HepG2 (cell line): ENCODE results near the gene CACNG4. TPM values are rescaled to one million over a fixed set of nuclear protein-coding genes. Genes with fewer than 3 reads are reported as not detected.
A peak's percentile ranks its signal among the peaks of the same experiment; 100 is the strongest.

ENCODE experiments used
- CBFB ChIP-seq: sonication (generic); formaldehyde crosslinking; IDR thresholded peaks from 2 replicates; pipeline ENCODE4 v1.4.0; 2020; ENCODE audit warnings: missing genetic modification reagents
- CEBPG ChIP-seq: IDR thresholded peaks from 2 replicates; pipeline ENCODE4 v1.6.1; 2016
- ELF1 ChIP-seq: sonication (generic); formaldehyde crosslinking; IDR thresholded peaks from 2 replicates; pipeline ENCODE4 v1.4.0; 2020; ENCODE audit warnings: missing genetic modification reagents
- FOSL1 ChIP-seq: sonication (generic); formaldehyde crosslinking; IDR thresholded peaks from 2 replicates; pipeline ENCODE4 v1.9.0; 2021; ENCODE audit warnings: missing genetic modification reagents, borderline replicate concordance
- KLF13 ChIP-seq: sonication (generic); formaldehyde crosslinking; IDR thresholded peaks from 2 replicates; pipeline ENCODE4 v1.4.0; 2020; ENCODE audit warnings: mild to moderate bottlenecking, missing genetic modification reagents
- NFIC ChIP-seq: IDR thresholded peaks from 2 replicates; pipeline ENCODE4 v1.6.1; 2012; ENCODE audit warnings: mild to moderate bottlenecking, low read length, inconsistent platforms
- PRPF4 ChIP-seq: fragments of 200-400 bp; formaldehyde crosslinking; IDR thresholded peaks from 2 replicates; pipeline ENCODE4 v1.6.1; 2016; ENCODE audit warnings: low read length, low read depth; ENCODE audit not compliant: poor library complexity, severe bottlenecking
- RFXAP ChIP-seq: sonication (generic); formaldehyde crosslinking; IDR thresholded peaks from 2 replicates; pipeline ENCODE4 v1.4.0; 2020; ENCODE audit warnings: missing genetic modification reagents, borderline replicate concordance
- SIX4 ChIP-seq: sonication (generic); formaldehyde crosslinking; IDR thresholded peaks from 2 replicates; pipeline ENCODE4 v1.4.0; 2020; ENCODE audit warnings: missing genetic modification reagents
- XRCC5 ChIP-seq: fragments of 200-400 bp; formaldehyde crosslinking; optimal IDR thresholded peaks from 2 replicates; pipeline ENCODE3; 2017; ENCODE audit warnings: mild to moderate bottlenecking, low read length
- ZNF225 ChIP-seq: sonication (generic); formaldehyde crosslinking; IDR thresholded peaks from 2 replicates; pipeline ENCODE4 v1.4.0; 2020; ENCODE audit warnings: mild to moderate bottlenecking, missing genetic modification reagents
- ZNF24 ChIP-seq: fragments of 450-650 bp; IDR thresholded peaks from 2 replicates; pipeline ENCODE4 v1.6.1; 2017; ENCODE audit warnings: antibody characterized with exemption, mild to moderate bottlenecking
- ZNF264 ChIP-seq: sonication (generic); formaldehyde crosslinking; IDR thresholded peaks from 2 replicates; pipeline ENCODE4 v1.4.0; 2020; ENCODE audit warnings: missing genetic modification reagents
- ZNF644 ChIP-seq: IDR thresholded peaks from 2 replicates; pipeline ENCODE4 v1.6.1; 2016; ENCODE audit warnings: low read depth
- ZSCAN22 ChIP-seq: sonication (generic); formaldehyde crosslinking; IDR thresholded peaks from 2 replicates; pipeline ENCODE4 v1.4.0; 2020; ENCODE audit warnings: mild to moderate bottlenecking, missing genetic modification reagents
- polyA plus RNA-seq, 8 experiments: library from polyadenylated mRNA; depleted of rRNA in 3 of 8; stranded (reverse) in 7 of 8; unstranded in 1 of 8; fragments of >200 nt; fragmentation: Illumina TruSeq in 4 of 8; extraction: Trizol in 4 of 8; gene quantifications; 2 replicates each; pipeline versions ENCODE4 v1.2.1 to v1.2.3, GENCODE V29; 2011 to 2016; ENCODE audit warnings: low read depth in 4 of 8, missing spikeins in 1 of 8, mixed read lengths in 1 of 8; ENCODE audit not compliant: insufficient read depth in 1 of 8
- total RNA-seq, 5 experiments: library from RNA; depleted of rRNA; stranded (reverse); fragments of >200 nt; fragmentation: Illumina TruSeq; extraction: Trizol; gene quantifications; 2 replicates each; pipeline ENCODE4 v1.2.3, GENCODE V29; 2016; ENCODE audit warnings: low read depth in 1 of 5
- TF ChIP-seq, protein P1 (sequence below): sonication (generic); formaldehyde crosslinking; IDR thresholded peaks from 2 replicates; pipeline ENCODE4 v1.5.0; 2020; ENCODE audit warnings: missing genetic modification reagents, mild to moderate bottlenecking, borderline replicate concordance
- TF ChIP-seq, protein P2 (sequence below): sonication (generic); formaldehyde crosslinking; IDR thresholded peaks from 2 replicates; pipeline ENCODE4 v1.8.1; 2023; ENCODE audit warnings: mild to moderate bottlenecking, moderate library complexity, missing genetic modification reagents
- TF ChIP-seq, protein P3 (sequence below): IDR thresholded peaks from 2 replicates; pipeline ENCODE4 v1.6.1; 2018; ENCODE audit warnings: missing genetic modification reagents
- TF ChIP-seq, protein P4 (sequence below): fragments of 450-650 bp; IDR thresholded peaks from 2 replicates; pipeline ENCODE4 v1.6.1; 2017; ENCODE audit warnings: mild to moderate bottlenecking
- TF ChIP-seq, protein P5 (sequence below): sonication (generic); formaldehyde crosslinking; IDR thresholded peaks from 2 replicates; pipeline ENCODE4 v1.4.0; 2020; ENCODE audit warnings: missing genetic modification reagents
- TF ChIP-seq, protein P6 (sequence below): sonication (generic); formaldehyde crosslinking; IDR thresholded peaks from 2 replicates; pipeline ENCODE4 v1.5.0; 2020; ENCODE audit warnings: missing genetic modification reagents

Gene CACNG4
- total and polyA plus RNA-seq, 2 of the 13 experiments (the other 11 are each of a cell fraction or from before 2014, with no cell fraction given), result 0.09 TPM

DNA sequence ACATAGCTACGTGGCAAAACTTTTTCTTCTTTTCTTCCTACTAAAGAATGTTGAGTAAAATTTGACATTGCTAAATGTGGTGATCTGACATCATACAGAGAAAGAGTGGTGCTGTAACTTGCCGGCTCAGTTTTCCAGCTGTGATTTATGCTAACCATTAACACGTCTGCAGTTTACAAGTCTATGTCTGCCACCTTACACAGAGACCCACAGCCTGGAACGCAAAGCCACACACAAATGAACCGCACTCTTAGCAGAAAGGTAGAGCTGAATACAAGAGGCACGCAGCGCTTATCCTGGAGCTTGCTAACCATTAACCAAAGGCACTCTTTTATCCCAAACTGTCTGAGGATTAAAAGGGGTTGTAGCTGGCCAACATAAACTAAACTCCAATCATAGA is 111.8 kb downstream of the CACNG4 start (continued):
- TF ChIP-seq, protein P1, sequence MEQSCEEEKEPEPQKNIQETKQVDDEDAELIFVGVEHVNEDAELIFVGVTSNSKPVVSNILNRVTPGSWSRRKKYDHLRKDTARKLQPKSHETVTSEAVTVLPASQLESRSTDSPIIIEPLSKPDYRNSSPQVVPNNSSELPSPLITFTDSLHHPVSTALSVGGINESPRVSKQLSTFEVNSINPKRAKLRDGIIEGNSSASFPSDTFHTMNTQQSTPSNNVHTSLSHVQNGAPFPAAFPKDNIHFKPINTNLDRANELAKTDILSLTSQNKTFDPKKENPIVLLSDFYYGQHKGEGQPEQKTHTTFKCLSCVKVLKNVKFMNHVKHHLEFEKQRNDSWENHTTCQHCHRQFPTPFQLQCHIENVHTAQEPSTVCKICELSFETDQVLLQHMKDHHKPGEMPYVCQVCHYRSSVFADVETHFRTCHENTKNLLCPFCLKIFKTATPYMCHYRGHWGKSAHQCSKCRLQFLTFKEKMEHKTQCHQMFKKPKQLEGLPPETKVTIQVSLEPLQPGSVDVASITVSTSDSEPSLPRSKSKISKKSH (CRISPR knock-in tag), result no peak
- TF ChIP-seq, protein P2, sequence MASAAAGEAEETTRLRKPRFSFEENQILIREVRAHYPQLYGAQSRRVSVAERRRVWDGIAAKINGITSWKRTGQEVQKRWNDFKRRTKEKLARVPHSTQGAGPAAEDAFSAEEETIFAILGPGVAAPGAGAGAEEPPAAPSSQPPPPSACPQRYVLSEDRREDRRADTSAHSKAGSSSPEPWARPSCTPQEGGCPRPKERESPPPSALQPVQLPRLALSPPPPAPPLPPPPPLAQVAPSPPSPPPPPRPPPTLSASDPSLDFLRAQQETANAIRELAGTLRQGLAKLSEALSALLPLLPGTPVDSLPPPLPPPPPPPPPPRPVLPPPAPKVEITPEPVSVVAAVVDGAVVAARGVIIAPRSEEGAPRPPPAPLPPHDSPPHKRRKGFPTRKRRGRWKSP (CRISPR knock-in tag), result no peak
- TF ChIP-seq NFIC (no peak), KLF13 (CRISPR knock-in tag) (no peak), ZNF264 (CRISPR knock-in tag) (0 out of 2 replicates have a peak, but pooled peaks have one; percentile 46), PRPF4 (no peak), SIX4 (peak; percentile 29; the same call in 1 of the 2 replicates), ELF1 (CRISPR knock-in tag) (no peak), ZNF644 (peak; percentile 76; the same call in 1 of the 2 replicates), FOSL1 (CRISPR knock-in tag) (no peak), XRCC5 (peak; percentile 51), ZNF24 (no peak), ZSCAN22 (CRISPR knock-in tag) (no peak), CBFB (no peak), ZNF225 (CRISPR knock-in tag) (no peak), RFXAP (CRISPR knock-in tag) (no peak), CEBPG (CRISPR knock-in tag) (no peak)
- TF ChIP-seq, protein P3, sequence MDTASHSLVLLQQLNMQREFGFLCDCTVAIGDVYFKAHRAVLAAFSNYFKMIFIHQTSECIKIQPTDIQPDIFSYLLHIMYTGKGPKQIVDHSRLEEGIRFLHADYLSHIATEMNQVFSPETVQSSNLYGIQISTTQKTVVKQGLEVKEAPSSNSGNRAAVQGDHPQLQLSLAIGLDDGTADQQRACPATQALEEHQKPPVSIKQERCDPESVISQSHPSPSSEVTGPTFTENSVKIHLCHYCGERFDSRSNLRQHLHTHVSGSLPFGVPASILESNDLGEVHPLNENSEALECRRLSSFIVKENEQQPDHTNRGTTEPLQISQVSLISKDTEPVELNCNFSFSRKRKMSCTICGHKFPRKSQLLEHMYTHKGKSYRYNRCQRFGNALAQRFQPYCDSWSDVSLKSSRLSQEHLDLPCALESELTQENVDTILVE (CRISPR knock-in tag), result no peak; the same call in 1 of the 2 replicates
- TF ChIP-seq, protein P4, sequence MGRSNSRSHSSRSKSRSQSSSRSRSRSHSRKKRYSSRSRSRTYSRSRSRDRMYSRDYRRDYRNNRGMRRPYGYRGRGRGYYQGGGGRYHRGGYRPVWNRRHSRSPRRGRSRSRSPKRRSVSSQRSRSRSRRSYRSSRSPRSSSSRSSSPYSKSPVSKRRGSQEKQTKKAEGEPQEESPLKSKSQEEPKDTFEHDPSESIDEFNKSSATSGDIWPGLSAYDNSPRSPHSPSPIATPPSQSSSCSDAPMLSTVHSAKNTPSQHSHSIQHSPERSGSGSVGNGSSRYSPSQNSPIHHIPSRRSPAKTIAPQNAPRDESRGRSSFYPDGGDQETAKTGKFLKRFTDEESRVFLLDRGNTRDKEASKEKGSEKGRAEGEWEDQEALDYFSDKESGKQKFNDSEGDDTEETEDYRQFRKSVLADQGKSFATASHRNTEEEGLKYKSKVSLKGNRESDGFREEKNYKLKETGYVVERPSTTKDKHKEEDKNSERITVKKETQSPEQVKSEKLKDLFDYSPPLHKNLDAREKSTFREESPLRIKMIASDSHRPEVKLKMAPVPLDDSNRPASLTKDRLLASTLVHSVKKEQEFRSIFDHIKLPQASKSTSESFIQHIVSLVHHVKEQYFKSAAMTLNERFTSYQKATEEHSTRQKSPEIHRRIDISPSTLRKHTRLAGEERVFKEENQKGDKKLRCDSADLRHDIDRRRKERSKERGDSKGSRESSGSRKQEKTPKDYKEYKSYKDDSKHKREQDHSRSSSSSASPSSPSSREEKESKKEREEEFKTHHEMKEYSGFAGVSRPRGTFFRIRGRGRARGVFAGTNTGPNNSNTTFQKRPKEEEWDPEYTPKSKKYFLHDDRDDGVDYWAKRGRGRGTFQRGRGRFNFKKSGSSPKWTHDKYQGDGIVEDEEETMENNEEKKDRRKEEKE, result no peak
- TF ChIP-seq, protein P5, sequence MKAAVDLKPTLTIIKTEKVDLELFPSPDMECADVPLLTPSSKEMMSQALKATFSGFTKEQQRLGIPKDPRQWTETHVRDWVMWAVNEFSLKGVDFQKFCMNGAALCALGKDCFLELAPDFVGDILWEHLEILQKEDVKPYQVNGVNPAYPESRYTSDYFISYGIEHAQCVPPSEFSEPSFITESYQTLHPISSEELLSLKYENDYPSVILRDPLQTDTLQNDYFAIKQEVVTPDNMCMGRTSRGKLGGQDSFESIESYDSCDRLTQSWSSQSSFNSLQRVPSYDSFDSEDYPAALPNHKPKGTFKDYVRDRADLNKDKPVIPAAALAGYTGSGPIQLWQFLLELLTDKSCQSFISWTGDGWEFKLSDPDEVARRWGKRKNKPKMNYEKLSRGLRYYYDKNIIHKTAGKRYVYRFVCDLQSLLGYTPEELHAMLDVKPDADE, result no peak
- TF ChIP-seq, protein P6, sequence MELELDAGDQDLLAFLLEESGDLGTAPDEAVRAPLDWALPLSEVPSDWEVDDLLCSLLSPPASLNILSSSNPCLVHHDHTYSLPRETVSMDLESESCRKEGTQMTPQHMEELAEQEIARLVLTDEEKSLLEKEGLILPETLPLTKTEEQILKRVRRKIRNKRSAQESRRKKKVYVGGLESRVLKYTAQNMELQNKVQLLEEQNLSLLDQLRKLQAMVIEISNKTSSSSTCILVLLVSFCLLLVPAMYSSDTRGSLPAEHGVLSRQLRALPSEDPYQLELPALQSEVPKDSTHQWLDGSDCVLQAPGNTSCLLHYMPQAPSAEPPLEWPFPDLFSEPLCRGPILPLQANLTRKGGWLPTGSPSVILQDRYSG (CRISPR knock-in tag), result no peak
